Sciatic nerve (tissue), 2 donors: ENCODE results near the gene QPCT. TPM values are rescaled to one million over a fixed set of nuclear protein-coding genes. Genes with fewer than 3 reads are reported as not detected.

Experiments
- ATAC-seq: fragments of 200-7000 bp; cut with Tn5 transposase; one replicate; pipeline ENCODE4 v1.9.1; 2020; ENCODE audit warnings: mild to moderate bottlenecking, moderate library complexity
- DNase-seq: peaks from one replicate; pipeline ENCODE4 v3.0.0-alpha.2; 2020; ENCODE audit warnings: low spot score
- intact Hi-C: fragments of 100-400 bp; cut with DNase I; formaldehyde crosslinking; loops from one replicate; pipeline ENCODE4 v1.14.2; 2022
- total RNA-seq: library from RNA; stranded (reverse); fragmentation: NEBNext Ultra II Directional; extraction: Animal tissue kit (Norgen Biotek cat#: 25700); gene quantifications from one replicate; pipeline ENCODE4 v1.2.1, GENCODE V29; 2021
- donor health status: DM: no; HTN: no; CAD: no.
- donor health status: DM: no; HTN: no; CAD: no.

The QPCT gene
- total RNA-seq, 1 donor from 2014 or later, result 4.8 TPM

DNA sequence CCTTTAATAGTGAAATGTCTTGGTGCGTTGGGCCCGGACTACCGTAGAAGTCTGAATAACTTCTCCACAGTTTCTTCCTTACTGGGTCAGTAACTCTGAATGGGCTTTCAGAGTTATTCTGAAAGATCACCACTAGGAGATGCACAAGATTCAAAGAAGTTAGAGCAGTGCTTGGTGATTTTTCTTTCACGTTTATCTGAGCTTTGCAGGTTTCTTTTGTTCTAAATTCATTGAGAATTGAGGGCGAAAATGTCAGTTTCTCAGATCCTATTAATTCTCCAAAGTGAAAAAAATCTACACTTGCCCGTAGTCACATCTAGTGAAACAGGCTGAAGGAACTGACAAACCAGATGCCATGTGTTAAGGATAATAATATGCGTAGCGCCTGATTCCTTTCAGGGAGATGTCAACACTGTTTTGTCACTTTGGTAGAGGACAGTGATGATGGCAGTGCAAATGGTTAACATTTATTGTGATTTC is 70.1 kb downstream of the QPCT start:
- intact Hi-C loops, result loop anchor here (5.0 kb wide), 1 partner anchor 418 kb away; no protein-coding TSS in a partner anchor
- no peak for DNase-seq
- peak; percentile 91 for ATAC-seq

DNA sequence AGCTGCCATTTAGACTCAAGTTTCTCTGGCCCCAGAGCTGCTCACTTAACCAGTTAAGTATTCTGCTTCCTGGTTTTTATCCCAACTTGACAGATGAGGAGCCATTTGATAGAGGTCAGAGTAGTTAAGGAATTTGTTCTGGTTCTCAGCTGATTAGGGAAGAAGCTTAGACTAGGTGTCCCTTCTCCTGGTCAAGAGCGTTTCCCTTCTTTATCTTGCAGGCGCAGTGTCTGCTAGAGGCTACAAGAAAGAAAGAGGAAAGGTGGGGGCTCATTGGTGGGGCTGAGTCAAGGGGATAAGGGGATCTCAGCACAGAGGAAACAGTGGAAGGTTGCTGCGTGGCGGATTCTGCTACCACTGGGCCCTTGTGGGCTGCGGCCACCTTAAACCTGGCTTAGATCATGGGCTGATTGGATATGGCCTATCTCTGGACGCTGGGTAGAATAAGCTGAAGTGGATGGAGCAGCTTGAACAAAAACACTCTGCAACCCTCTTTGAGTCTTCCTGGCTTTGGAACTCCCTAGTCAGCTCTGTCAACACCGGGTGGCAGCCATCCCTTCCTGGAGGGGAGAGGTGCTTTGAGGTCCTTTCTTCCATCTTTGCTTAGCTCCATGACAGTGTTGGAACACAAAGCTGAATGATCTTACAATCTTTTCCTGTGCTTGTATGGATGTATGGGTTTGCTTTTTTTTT is 70.8 kb downstream of the QPCT start:
- intact Hi-C loops, result no loop called here
- DNase-seq (no peak), ATAC-seq (peak; percentile 56)

DNA sequence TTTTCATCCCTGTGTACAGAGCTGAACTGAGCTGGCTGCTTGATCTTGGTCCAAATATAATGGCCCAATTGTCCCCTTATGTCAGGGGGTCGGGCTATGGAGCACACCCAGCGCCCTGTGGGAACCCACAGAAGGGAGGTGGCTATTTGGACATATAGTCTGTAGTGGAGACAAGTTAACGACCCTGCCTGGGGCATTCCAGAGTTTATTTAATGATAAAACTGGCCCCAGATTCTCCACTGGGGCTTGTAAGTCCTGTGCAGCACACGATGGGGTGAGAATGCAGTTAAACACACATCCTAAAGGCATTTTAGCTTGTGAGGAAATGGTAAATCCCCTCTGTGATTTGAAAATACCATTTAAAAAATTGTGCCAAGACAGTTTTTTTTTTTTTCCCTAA is 72.9 kb downstream of the QPCT start:
- DNase-seq (no peak), ATAC-seq (no peak)
- intact Hi-C loops, result no loop called here

DNA sequence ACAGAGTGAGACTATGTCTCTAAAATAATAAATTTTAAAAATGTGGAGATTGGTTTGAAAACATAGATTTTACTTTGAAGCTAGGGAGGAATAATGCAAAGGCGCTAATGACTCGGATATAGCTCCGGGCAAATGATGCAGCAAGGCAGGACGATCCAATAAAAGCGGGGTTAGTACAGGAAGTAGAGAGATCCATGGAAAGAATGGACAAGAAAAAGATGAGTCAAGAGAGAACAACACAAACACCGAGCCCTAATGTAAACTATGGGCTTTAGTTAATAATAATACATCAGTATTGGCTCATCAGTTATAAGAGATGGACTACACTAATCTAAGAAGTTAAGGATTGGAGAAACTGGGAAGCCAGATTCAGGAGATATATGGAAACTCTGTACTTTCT is 74.5 kb downstream of the QPCT start:
- intact Hi-C loops, result no loop called here
- ATAC-seq, result no peak

DNA sequence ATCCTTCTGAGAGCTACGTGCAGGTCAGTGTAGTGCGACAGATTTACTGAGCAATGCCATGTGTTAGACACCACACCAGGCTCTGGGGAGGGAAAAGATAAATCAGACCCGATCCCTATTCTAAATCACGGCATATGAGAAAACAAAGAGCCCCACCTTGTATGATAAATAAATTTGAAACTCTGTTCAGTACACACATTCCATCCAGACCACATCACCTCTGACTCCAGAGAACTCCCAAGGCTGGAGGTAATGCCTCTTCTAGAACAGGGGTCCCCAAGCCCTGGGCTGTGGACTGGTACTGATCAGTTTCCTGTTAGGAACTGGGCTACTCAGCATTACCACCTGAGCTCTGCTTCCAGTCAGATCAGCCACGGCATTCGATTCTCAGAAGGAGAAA is 77.3 kb downstream of the QPCT start:
- intact Hi-C loops, result no loop called here
- ATAC-seq (no peak), DNase-seq (no peak)

More for the DNA sequence above, 74.5 kb downstream of the QPCT start:
- DNase-seq, result no peak

DNA sequence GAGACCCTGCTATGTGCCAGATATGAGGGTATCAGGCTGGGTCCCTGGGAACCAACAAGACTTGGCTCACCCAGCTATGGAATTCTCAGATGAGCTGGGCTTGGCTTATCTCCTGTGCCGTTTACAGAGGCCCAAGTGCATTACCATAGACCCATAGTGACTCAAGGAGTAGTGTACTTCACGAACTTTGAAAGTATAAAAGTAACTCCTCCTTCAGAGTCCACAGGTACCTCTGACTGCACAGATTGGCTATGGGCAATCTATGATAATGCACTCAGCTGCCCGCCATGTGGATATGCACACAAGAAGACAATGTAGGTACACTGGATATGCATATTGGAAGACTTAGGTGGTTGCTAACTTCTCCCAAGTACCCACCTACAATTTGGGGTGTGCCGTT is 78.4 kb downstream of the QPCT start:
- intact Hi-C loops, result no loop called here
- DNase-seq, result no peak
- no peak for ATAC-seq

Other genes with a start within 250 kb of the QPCT start
- gene EIF2AK2, start 187.7 kb upstream of the QPCT start, total RNA-seq, result 56.0 TPM
- not detected for gene SULT6B1, start 156.0 kb upstream of the QPCT start, total RNA-seq
- gene CEBPZOS, start 148.1 kb upstream of the QPCT start, total RNA-seq, result 43.5 TPM
- gene CEBPZ, start 113.0 kb upstream of the QPCT start, total RNA-seq, result 57.6 TPM
- 21.1 TPM for gene NDUFAF7, start 113.0 kb upstream of the QPCT start, total RNA-seq
- gene PRKD3, start 19.8 kb upstream of the QPCT start, total RNA-seq, result 57.2 TPM